ENCODE data around the gene ZNF407.

ZNF407 gene

GRCh38 chr18:74610051-74610615 is 12.5 kb downstream of the ZNF407 start:
- Histone ChIP-seq H3K4me1 (ENCODE audit: low read depth, poor library complexity, severe bottlenecking) (peaks cover 95% of the 10 kb centered on the region), H3K9ac (no peak overlapping the region), H3K27ac (no peak overlapping the region), H3K36me3 (ENCODE audit: insufficient read depth) (no peaks in the 10 kb centered on the region), H4K20me1 (ENCODE audit: insufficient read depth) (no peaks in the 10 kb centered on the region), H3K27me3 (ENCODE audit: insufficient read depth, low read depth) (no peaks in the 10 kb centered on the region), H3K4me3 (IDR thresholded peaks at IDR 0.05; ENCODE audit: insufficient read depth, low read depth, low read length) (no peak overlapping the region), H3K4me2 (no peak overlapping the region), H3K79me2 (ENCODE audit: insufficient read depth, low read depth) (peaks cover 74% of the 10 kb centered on the region; the same call in 1 of the 2 replicates), H2AFZ (ENCODE audit: low read depth) (no peak overlapping the region)
- no peak for TF ChIP-seq CTCF (conservative IDR thresholded peaks at IDR 0.05; ENCODE audit: low read depth, low read length)

GRCh38 chr18:74610860-74611259 is 13.2 kb downstream of the ZNF407 start:
- H3K4me1 ChIP-seq (ENCODE audit: low read depth, poor library complexity, severe bottlenecking): peaks cover 88% of the 10 kb centered on the region
- H3K27me3 ChIP-seq (ENCODE audit: insufficient read depth, low read depth): no peaks in the 10 kb centered on the region
- H3K27ac ChIP-seq: no peak overlapping the region
- no peak overlapping the region for H2AFZ ChIP-seq (ENCODE audit: low read depth)
- H3K36me3 ChIP-seq (ENCODE audit: insufficient read depth): no peaks in the 10 kb centered on the region
- no peak overlapping the region for H3K4me3 ChIP-seq (IDR thresholded peaks at IDR 0.05; ENCODE audit: insufficient read depth, low read depth, low read length)
- H3K9ac ChIP-seq: no peak overlapping the region
- peaks cover 66% of the 10 kb centered on the region; the same call in 1 of the 2 replicates for H3K79me2 ChIP-seq (ENCODE audit: insufficient read depth, low read depth)
- peak overlapping the region; percentile 6; the same call in 1 of the 2 replicates for H3K4me2 ChIP-seq
- TF ChIP-seq CTCF (conservative IDR thresholded peaks at IDR 0.05; ENCODE audit: low read depth, low read length): no peak
- no peaks in the 10 kb centered on the region for H4K20me1 ChIP-seq (ENCODE audit: insufficient read depth)

GRCh38 chr18:74611765-74612164 is 14.1 kb downstream of the ZNF407 start:
- Histone ChIP-seq H3K79me2 (ENCODE audit: insufficient read depth, low read depth) (peaks cover 59% of the 10 kb centered on the region; the same call in 1 of the 2 replicates), H3K27me3 (ENCODE audit: insufficient read depth, low read depth) (no peaks in the 10 kb centered on the region), H3K36me3 (ENCODE audit: insufficient read depth) (no peaks in the 10 kb centered on the region), H3K4me3 (IDR thresholded peaks at IDR 0.05; ENCODE audit: insufficient read depth, low read depth, low read length) (no peak overlapping the region), H2AFZ (ENCODE audit: low read depth) (no peak overlapping the region), H3K27ac (no peak overlapping the region), H3K9ac (no peak overlapping the region), H3K4me2 (peak overlapping the region; percentile 67; the same call in 1 of the 2 replicates), H4K20me1 (ENCODE audit: insufficient read depth) (no peaks in the 10 kb centered on the region), H3K4me1 (ENCODE audit: low read depth, poor library complexity, severe bottlenecking) (peaks cover 79% of the 10 kb centered on the region)
- no peak for TF ChIP-seq CTCF (conservative IDR thresholded peaks at IDR 0.05; ENCODE audit: low read depth, low read length)

GRCh38 chr18:74613381-74613780 is 15.7 kb downstream of the ZNF407 start:
- Histone ChIP-seq H3K4me2 (peak overlapping the region; percentile 67), H2AFZ (ENCODE audit: low read depth) (no peak overlapping the region), H3K79me2 (ENCODE audit: insufficient read depth, low read depth) (peaks cover 44% of the 10 kb centered on the region; the same call in 1 of the 2 replicates), H3K27me3 (ENCODE audit: insufficient read depth, low read depth) (no peaks in the 10 kb centered on the region), H3K36me3 (ENCODE audit: insufficient read depth) (no peaks in the 10 kb centered on the region), H3K4me1 (ENCODE audit: low read depth, poor library complexity, severe bottlenecking) (peaks cover 63% of the 10 kb centered on the region), H3K4me3 (IDR thresholded peaks at IDR 0.05; ENCODE audit: insufficient read depth, low read depth, low read length) (no peak overlapping the region), H4K20me1 (ENCODE audit: insufficient read depth) (no peaks in the 10 kb centered on the region), H3K9ac (peak overlapping the region; percentile 4; the same call in 1 of the 2 replicates), H3K27ac (peak overlapping the region; percentile 37)
- no peak for TF ChIP-seq CTCF (conservative IDR thresholded peaks at IDR 0.05; ENCODE audit: low read depth, low read length)

Data from KMS-11 (cell line).